Activated CD4-positive, CD25-positive, alpha-beta regulatory T cell treated with anti-CD3 and anti-CD28 coated beads, Interleukin-2, amount 50 U/mL, for 24 hours (primary cell): Measurements from ENCODE around the gene PRKN.
"Not testable (repeated sequence)": the region's sequence is repeated elsewhere in the genome, so short reads cannot be mapped to it uniquely, and the experiment has no call there.

Experiments used
- ATAC-seq, 2 donors: fragments of 150-1000 bp; cut with Tn5 transposase; one replicate each; pipeline ENCODE4 v1.10.0; 2021; ENCODE audit warnings: mild to moderate bottlenecking in 1 of 2, moderate library complexity in 1 of 2

PRKN gene

GRCh38 chr6:161880056-161880455, 847.5 kb downstream of the PRKN start:
- no peak for ATAC-seq

GRCh38 chr6:161876231-161876630, 851.3 kb downstream of the PRKN start:
- ATAC-seq, result no peak

GRCh38 chr6:161870236-161870901, 857.2 kb downstream of the PRKN start:
- ATAC-seq, result no peak

GRCh38 chr6:161869491-161869890, 858.1 kb downstream of the PRKN start:
- ATAC-seq, result no peak

GRCh38 chr6:161866570-161866969, 861.0 kb downstream of the PRKN start:
- no peak for ATAC-seq

- not testable (repeated sequence) for ATAC-seq
Observed at GRCh38 chr6:161861061-161861460, 866.5 kb downstream of the PRKN start.

- no peak for ATAC-seq
Observed at GRCh38 chr6:161853657-161854056, 873.9 kb downstream of the PRKN start.

- not testable (repeated sequence) for ATAC-seq
Observed at GRCh38 chr6:161851486-161851885, 876.1 kb downstream of the PRKN start.

- no peak for ATAC-seq
Observed at GRCh38 chr6:161850562-161850961, 877.0 kb downstream of the PRKN start.

- ATAC-seq, result no peak
Observed at GRCh38 chr6:161847628-161848027, 879.9 kb downstream of the PRKN start.

- no peak for ATAC-seq
Observed at GRCh38 chr6:161844804-161845203, 882.8 kb downstream of the PRKN start.

- ATAC-seq, result no peak
Observed at GRCh38 chr6:161843066-161843465, 884.5 kb downstream of the PRKN start.

- ATAC-seq, result no peak
Observed at GRCh38 chr6:161840380-161840779, 887.2 kb downstream of the PRKN start.

- no peak for ATAC-seq
Observed at GRCh38 chr6:161838306-161839035, 889.1 kb downstream of the PRKN start.

- no peak for ATAC-seq
Observed at GRCh38 chr6:161837854-161838253, 889.7 kb downstream of the PRKN start.

- ATAC-seq, result no peak
Observed at GRCh38 chr6:161837449-161837735, 890.2 kb downstream of the PRKN start.

- ATAC-seq, result no peak
Observed at GRCh38 chr6:161836643-161837448, 890.7 kb downstream of the PRKN start.

GRCh38 chr6:161835500-161836215, 891.9 kb downstream of the PRKN start:
- no peak for ATAC-seq

- ATAC-seq, result no peak
Observed at GRCh38 chr6:161834426-161834825, 893.1 kb downstream of the PRKN start.

GRCh38 chr6:161833099-161833860, 894.3 kb downstream of the PRKN start:
- ATAC-seq, result no peak

GRCh38 chr6:161832622-161833021, 894.9 kb downstream of the PRKN start:
- ATAC-seq, result no peak

- no peak for ATAC-seq
Observed at GRCh38 chr6:161830866-161831616, 896.5 kb downstream of the PRKN start.
